Suppressor macrophage (primary cell): ENCODE measurements around the gene ADAMTSL5.
A peak's percentile ranks its signal among the peaks of the same experiment; 100 is the strongest.
"Not testable (repeated sequence)": the region's sequence is repeated elsewhere in the genome, so short reads cannot be mapped to it uniquely, and the experiment has no call there.

Experiments used
- DNase-seq, 4 experiments: peaks; one replicate each; pipeline ENCODE4 v3.0.0-alpha.2; 2020 to 2022

The ADAMTSL5 gene

GRCh38 chr19:1530856-1531255 is 18.0 kb upstream of the ADAMTSL5 start:
- not testable (repeated sequence) for DNase-seq

- no peak for DNase-seq
Observed at GRCh38 chr19:1529430-1529816, 16.6 kb upstream of the ADAMTSL5 start.

- DNase-seq: no peak
Observed at GRCh38 chr19:1528596-1529429, 16.0 kb upstream of the ADAMTSL5 start.

- DNase-seq: no peak
Observed at GRCh38 chr19:1527650-1528309, 15.0 kb upstream of the ADAMTSL5 start.

DNA sequence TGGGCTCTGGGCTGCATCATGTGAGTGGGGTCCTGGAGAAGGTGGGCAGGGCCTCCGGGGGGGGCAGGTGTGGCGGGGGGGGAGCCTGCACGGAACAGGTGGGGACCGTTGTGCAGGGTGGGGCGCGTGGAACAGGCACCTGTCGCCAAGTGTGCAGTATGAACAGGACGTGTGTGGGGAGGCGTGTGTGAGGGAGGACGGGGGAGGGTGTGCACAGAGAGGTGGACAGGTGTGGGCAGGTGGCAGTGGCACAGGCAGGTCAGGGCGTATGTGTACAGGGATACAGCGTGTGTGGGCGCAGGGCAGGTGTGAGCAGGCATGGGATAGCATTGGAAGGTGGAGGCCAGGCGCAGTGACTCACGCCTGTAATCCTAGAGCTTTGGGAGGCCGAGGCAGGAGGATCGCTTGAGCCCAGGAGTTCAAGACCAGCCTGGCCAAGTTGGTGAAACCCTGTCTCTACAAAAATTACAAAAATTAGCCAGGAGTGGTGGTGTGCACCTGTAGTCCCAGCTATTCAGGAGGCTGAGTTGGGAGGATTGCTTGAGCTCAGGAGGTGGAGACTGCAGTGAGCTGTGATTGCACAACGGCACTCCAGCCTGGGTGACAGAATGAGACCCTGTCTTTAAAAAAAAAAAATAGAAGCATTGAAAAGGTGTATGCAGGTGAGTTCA is 14.3 kb upstream of the ADAMTSL5 start:
- DNase-seq: no peak

- DNase-seq: no peak
Observed at GRCh38 chr19:1526066-1526778, 13.4 kb upstream of the ADAMTSL5 start.

- DNase-seq: no peak
Observed at GRCh38 chr19:1525343-1525742, 12.5 kb upstream of the ADAMTSL5 start.

- no peak for DNase-seq
Observed at GRCh38 chr19:1524972-1525325, 12.1 kb upstream of the ADAMTSL5 start.

DNA sequence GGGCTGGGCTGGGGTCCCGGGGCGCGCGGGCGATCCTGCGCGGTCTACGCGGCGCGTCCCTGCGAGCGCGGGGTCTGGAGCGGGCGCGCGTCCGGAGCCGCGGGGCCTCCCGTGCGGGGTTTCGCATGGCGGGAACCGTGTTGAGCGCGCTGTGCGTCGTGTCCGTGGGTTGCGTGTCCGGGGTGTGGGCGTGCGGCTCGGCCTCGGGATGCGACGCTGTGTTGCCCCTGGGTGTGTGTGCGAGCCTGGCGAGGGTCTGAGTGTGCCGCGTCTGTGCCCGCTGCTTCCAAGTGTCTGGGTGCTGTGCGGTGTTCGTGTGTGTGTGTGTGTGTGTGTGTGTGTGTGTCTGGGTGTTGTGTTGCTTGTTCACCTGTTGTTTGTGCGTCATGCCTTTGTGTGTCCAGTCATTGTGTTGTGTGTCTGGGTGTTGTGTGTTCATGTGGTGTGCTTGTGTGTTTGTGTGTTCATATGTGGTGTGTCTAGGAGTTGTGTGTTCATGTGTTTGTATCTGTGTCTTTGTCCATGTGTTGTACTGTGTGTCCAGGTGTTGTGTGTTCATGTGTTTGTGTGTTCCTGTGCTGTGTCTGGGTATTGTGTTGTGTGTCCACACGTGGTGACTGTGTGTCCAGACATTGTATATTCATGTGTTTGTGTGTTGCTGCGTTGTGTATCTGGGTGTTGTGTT is 11.6 kb upstream of the ADAMTSL5 start:
- DNase-seq: no peak

GRCh38 chr19:1523412-1524286 is 10.8 kb upstream of the ADAMTSL5 start, which contains the start of gene PLK5:
Gene PLK5 (plus strand): TSS chr19:1524077. CDS start chr19:1526997, 2,920 bp downstream.
- peak in 1 of 4 experiments; percentile 24 for DNase-seq

- no peak for DNase-seq
Observed at GRCh38 chr19:1522838-1523237, 10.0 kb upstream of the ADAMTSL5 start.

DNA sequence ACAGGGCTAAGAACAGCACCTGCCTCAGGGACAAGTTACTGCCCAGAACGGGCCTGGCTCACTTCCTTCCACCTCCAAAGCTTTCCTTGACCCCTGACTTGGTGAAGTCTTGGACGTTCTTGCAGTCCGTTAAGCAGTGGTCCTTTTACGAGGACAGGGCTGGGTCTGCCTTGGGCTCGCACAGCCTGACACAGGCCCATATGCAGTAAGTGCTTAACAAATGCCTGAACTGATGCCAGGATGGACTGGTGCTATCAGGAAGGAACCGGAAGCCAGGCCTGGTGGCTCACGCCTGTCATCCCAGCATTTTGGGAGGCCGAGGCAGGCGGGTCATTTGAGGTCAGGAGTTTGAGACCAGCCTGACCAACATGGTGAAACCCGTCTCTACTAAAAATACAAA is 9.2 kb upstream of the ADAMTSL5 start:
- no peak for DNase-seq

DNA sequence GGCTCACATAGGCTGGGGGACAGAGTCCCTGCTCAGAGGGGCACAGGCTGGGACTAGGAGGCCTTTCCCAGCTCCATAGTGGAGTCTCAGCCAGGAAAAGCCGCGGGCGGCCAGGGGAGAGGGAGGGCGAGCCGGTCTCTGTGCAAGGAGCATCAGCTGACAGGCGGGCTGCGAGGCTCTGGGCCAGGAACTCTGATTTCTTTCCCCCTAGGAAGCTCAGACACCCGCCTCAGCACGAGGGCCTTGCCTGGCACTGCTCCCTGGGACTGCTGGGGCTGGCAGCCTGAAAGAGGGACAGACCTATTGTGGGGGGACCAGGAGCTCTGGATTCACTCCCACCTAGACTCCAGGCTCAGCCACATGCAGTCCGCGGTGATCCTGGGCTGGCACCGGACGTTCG is 8.8 kb upstream of the ADAMTSL5 start:
- DNase-seq: no peak

DNA sequence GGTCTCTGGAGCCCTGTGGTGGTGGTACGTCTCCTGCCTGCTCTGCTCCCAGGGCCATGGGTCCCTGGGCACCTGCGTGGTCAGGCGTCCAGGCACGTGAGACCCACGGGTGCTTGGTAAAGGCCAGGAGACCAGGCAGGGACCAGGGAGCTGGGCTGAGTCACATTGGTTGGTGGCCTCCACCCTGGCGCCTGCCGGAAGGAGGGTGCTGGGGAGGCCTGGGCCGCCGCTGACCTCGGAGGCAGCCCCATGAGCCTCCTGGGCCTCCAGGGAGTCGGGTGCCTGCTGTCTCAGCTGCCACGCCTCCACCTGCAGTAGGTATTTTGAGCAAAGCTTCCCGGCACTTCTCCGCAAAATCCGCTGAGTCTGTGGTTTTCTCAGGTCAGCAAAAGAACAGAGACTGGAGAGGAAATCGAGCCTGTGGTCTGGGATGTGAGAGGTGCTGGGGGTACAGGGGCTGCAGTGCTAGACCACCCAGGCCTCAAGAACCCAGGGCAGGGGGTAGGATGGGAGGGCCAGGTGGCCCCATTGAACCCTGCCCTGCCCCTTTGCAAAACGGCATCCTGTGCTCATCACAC is 7.5 kb upstream of the ADAMTSL5 start:
- no peak for DNase-seq

DNA sequence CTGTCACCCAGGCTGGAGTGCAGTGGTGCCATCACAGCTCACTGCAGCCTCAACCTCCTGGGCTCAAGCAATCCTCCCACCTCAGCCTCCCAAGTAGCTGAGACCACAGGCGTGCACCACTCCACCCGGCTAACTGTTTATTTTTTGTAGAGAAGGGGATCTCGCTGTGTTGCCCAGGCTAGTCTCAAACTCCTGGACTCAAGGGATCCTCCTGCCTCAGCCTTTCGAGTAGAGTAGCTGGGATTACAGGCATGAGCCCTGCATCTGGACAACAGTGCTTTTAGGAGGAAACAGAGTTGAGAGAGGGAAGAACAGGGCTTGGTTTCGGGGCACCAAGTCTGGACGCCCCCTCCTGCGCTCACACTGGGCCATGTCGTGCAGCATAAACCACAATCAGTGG is 7.0 kb upstream of the ADAMTSL5 start:
- not testable (repeated sequence) for DNase-seq

DNA sequence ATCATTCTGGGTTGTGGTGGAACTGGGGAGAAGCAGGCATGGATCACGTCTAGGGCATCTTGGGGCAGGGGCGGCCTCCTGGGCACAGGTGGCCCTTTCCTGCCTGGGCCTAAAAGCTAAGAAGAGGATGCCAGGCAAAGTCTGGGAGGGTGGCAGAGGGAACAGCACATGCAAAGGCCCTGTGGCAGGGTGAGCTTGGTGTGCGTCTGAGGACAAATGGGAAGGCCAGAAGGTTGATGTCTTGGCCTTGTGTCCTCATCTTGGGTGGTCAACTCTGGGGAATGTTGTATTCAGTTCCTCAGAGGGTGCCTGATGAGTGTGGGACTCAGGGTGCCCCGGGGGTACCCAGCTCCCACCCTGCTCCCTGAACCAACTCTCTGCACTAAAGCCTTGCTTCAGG is 5.7 kb upstream of the ADAMTSL5 start:
- no peak for DNase-seq

- DNase-seq: no peak
Observed at GRCh38 chr19:1516395-1516753, 3.6 kb upstream of the ADAMTSL5 start.

- DNase-seq: no peak
Observed at GRCh38 chr19:1514986-1515721, 2.3 kb upstream of the ADAMTSL5 start.

- no peak for DNase-seq
Observed at GRCh38 chr19:1514295-1514661, 1.5 kb upstream of the ADAMTSL5 start.
